GM23248 (cell line): ENCODE data around the gene CKS1B.

Experiments used
- EZH2 ChIP-seq: fragments of 200-600 bp; sonication (generic); IDR thresholded peaks from 2 replicates; pipeline ENCODE4 v1.6.1; 2018; ENCODE audit warnings: antibody characterized with exemption, mild to moderate bottlenecking; ENCODE audit not compliant: insufficient read depth, poor library complexity, severe bottlenecking
- EZH2phosphoT487 ChIP-seq: fragments of 200-600 bp; sonication (generic); IDR thresholded peaks from 2 replicates; pipeline ENCODE4 v1.6.1; 2018; ENCODE audit warnings: antibody characterized with exemption, moderate library complexity, mild to moderate bottlenecking, low read depth; ENCODE audit not compliant: insufficient read depth

GRCh38 chr1:155022136-155022926 is 47.9 kb downstream of the CKS1B start:
- no peak for TF ChIP-seq EZH2
- no peak for TF ChIP-seq EZH2phosphoT487
